ENCODE results near the gene GPR3.
A peak's percentile ranks its signal among the peaks of the same experiment; 100 is the strongest.
"Not testable (repeated sequence)": the region's sequence is repeated elsewhere in the genome, so short reads cannot be mapped to it uniquely, and the experiment has no call there.

Gene GPR3

DNA sequence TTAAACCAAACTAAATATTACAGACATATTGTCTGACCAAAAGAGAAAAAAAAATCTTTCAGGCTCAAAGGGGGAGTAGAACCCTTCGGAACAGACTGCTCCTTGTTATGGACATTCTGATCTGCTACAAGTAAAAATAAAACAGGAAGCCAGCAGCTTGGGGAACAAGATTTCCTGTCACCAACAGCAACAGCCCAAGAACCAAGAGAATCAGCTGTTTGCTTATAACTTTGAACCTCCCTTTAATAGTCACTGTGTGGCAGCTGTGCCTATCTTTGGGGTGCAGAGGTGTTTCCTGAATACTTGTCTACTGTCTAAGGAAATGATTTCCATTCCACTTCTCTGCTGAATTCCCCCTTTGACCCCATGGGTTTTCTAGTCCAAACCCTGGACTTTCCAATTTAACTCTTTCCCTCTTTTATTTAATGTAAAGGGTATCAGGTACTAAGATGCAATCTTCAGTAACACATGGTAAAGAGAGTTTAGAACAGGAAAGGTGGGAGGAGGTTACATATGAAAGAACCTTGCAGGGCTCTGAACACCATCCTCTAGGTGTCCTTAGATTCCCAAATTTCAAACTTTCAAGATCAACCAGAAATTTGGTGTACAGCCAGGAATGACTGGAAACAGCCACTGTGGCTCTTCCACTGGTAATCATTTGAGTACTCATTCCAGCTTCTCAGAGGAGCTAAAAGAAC is 38.6 kb downstream of the GPR3 start:
- TF ChIP-seq, protein P1, sequence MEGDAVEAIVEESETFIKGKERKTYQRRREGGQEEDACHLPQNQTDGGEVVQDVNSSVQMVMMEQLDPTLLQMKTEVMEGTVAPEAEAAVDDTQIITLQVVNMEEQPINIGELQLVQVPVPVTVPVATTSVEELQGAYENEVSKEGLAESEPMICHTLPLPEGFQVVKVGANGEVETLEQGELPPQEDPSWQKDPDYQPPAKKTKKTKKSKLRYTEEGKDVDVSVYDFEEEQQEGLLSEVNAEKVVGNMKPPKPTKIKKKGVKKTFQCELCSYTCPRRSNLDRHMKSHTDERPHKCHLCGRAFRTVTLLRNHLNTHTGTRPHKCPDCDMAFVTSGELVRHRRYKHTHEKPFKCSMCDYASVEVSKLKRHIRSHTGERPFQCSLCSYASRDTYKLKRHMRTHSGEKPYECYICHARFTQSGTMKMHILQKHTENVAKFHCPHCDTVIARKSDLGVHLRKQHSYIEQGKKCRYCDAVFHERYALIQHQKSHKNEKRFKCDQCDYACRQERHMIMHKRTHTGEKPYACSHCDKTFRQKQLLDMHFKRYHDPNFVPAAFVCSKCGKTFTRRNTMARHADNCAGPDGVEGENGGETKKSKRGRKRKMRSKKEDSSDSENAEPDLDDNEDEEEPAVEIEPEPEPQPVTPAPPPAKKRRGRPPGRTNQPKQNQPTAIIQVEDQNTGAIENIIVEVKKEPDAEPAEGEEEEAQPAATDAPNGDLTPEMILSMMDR (IDR thresholded peaks at IDR 0.05; ENCODE audit: control insufficient read depth, extremely low read depth, insufficient read depth): no peak
- H3K4me3 ChIP-seq (ENCODE audit: low read depth, low read length): no peak overlapping the region
- DNase-seq (ENCODE audit: low read depth): no peak

DNA sequence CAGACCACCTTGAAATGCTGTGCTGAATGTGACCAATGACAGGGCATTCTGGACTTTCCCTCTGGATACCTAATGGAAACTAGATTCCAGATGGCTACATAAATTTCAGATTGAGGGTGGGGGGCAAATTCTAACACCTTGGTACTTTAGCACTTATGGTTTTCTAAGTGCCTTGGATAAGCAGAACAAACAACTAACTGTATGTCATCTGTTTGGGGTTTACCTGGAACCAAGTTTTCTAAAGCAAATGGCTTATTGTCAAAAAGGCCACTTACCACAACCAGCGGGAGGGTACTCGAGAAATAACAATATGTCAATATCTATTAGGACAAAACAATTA is 39.1 kb downstream of the GPR3 start:
- no peak overlapping the region for H3K4me3 ChIP-seq (ENCODE audit: low read depth, low read length)
- no peak for DNase-seq (ENCODE audit: low read depth)
- TF ChIP-seq, protein P1 (IDR thresholded peaks at IDR 0.05; ENCODE audit: control insufficient read depth, extremely low read depth, insufficient read depth): no peak

DNA sequence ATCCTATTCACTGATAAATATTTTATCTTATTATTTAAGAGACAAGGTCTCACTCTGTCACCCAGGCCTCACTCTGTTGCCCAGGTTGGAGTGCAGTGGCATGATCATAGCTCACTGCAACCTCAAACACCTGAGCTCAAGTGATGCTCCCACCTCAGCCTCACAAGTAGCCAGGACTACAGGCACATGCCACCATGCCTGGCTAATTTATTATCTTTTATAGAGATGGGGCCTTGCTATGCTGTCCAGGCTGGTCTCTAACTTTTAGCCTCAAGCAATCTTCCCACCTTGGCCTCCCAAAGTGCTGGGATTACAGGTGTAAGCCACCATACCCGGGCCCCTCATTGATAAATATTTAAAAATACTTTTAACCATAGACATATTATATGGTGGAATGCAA is 40.3 kb downstream of the GPR3 start:
- not testable (repeated sequence) for DNase-seq (ENCODE audit: low read depth); H3K4me3 ChIP-seq (ENCODE audit: low read depth, low read length)

DNA sequence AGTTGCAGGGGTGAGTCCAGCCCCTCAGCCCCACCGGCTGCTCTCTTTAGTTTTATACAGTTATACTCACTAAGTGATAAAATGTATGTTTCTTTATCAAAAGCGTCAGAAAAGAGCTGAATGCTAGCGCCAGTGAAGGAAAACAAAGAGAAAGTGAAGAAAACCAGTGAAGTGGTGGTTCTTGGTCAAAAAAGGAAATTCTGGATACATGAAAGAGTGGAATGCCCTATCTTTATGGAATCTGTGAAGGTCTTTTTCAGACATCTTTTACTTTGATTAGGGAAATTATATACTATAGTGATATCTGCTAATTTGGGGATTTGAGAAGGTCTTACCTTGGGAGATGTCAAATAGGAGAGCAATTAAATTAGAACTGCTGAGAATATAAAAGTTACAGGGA is 41.3 kb downstream of the GPR3 start:
- TF ChIP-seq, protein P1 (IDR thresholded peaks at IDR 0.05; ENCODE audit: control insufficient read depth, extremely low read depth, insufficient read depth): no peak
- DNase-seq (ENCODE audit: low read depth): no peak
- H3K4me3 ChIP-seq (ENCODE audit: low read depth, low read length): no peak overlapping the region

DNA sequence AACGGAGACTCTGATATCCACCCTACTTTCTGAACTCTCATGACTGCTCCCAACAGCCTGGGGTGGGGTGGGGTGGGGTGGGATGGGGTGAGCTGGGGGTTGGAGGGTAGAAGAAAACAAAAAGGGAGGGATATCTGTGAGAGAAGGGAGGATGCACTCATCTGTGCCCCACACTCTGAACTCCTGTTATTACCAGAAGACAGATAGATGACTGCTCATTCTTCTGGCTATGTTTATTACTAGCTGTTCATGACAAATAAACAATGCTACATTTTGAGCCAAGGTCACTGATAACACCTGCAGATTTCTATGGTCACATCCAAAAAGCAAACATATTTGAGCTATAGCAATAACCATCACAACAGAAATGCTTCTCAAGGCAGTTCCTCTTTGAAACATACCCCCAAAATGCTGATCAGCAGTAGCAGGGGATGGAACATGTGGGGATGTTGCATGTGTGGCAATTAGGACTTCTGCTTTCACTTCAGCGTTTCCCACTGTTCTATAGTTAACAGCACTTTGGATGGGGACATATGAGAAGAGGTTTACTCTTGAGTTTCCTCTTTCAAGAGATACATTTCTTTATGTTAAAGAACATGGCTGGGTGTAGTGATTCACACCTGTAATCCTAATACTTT is 43.3 kb downstream of the GPR3 start:
- no peak overlapping the region for H3K4me3 ChIP-seq (ENCODE audit: low read depth, low read length)
- TF ChIP-seq, protein P1 (IDR thresholded peaks at IDR 0.05; ENCODE audit: control insufficient read depth, extremely low read depth, insufficient read depth): no peak
- no peak for DNase-seq (ENCODE audit: low read depth)

DNA sequence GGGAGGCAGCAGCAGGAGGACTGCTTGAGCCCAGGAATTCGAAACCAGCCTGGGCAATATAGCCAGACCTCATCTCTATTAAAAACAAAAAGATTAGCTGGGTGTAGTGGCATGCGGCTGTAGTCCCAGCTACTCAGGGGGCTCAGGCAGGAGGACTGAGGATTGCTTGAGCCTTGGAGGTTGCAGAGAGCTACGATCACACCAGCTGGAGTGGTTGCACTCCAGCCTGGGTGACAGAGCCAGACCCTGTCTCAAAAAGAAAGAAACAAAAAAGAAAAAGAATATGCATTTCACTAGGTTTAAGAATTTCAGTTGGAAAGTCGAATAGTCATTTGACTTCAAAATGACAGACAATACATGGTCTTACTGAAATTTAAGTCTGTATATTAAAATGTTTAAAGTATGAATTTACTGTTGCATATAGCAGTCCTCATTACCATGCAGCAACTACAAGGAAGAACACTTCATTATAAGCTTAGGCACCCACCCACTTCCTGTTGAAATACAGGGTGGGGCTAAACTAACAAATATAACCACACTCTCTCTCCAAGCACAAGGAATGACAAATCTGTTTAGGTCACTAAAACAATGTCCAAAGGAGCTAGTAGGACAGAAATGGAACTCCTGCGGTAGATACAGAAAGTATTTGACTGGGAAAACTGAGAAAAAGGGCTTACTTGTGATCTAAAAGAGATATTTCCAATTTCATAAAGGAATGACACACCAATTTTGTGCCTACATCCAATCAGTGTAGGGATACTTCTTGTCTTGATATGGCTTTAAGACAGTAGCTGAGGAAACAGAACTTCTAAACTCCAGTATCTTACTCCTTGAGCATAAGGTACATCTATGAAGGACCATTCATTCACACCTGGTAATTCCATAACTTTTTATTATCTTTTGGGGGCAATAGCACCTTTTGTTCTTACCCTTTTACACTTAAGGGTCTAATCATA is 44.1 kb downstream of the GPR3 start:
- DNase-seq (ENCODE audit: low read depth): peak; percentile 25
- H3K4me3 ChIP-seq (ENCODE audit: low read depth, low read length): no peak overlapping the region
- TF ChIP-seq, protein P1 (IDR thresholded peaks at IDR 0.05; ENCODE audit: control insufficient read depth, extremely low read depth, insufficient read depth): no peak

DNA sequence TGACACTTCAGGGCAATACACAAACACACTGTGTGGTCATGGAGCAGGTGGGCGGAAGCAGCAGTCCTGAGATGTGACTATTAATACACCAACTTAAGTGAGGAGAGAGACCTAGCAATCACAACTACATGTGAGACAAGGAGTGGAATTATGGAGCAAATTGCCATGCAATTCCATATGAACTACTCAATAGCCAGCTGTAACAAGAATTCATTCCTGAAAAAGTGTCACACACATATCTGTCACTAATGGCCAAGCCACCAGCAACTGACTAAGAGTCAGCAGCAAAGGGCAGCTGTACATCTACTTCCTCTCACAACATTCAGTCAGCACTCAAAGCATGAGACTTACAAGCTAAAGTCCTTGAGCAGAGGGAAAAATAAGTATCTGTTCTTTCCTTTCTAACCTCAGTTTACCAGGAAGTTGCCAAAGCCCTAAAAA is 46.2 kb downstream of the GPR3 start:
- no peak overlapping the region for H3K4me3 ChIP-seq (ENCODE audit: low read depth, low read length)
- TF ChIP-seq, protein P1 (IDR thresholded peaks at IDR 0.05; ENCODE audit: control insufficient read depth, extremely low read depth, insufficient read depth): no peak
- DNase-seq (ENCODE audit: low read depth): no peak
